ENCODE results near the gene AGAP3.

Gene AGAP3

DNA sequence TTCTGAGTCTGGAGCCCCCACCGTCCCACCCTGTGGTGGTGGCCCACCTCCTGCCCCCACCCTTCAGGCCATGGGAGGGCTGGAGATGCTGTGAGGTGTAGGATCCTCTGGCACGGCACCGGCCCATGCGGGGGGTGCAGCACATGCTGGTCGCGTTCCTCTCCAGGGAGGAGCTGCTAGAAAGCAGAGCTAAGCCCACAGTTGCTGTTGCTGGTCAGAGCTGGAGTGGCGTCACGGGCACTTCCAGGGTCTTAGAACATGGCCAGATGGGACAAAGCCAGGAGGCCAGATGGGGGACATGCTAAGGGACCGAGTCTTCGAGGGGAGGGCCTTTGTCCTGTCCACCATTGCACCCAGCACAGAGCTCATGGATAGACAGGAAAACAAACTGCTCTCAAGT lies 21.6 kb downstream of the AGAP3 start:
- DNase-seq: no peak

GRCh38 chr7:151109094-151110048 lies 23.1 kb downstream of the AGAP3 start:
- DNase-seq: no peak

GRCh38 chr7:151110236-151110940 lies 24.1 kb downstream of the AGAP3 start:
- no peak for DNase-seq

GRCh38 chr7:151110941-151111645 lies 24.8 kb downstream of the AGAP3 start:
- peak in 47 of 56 donors; percentile 17 to 83 (median 54) for DNase-seq

DNA sequence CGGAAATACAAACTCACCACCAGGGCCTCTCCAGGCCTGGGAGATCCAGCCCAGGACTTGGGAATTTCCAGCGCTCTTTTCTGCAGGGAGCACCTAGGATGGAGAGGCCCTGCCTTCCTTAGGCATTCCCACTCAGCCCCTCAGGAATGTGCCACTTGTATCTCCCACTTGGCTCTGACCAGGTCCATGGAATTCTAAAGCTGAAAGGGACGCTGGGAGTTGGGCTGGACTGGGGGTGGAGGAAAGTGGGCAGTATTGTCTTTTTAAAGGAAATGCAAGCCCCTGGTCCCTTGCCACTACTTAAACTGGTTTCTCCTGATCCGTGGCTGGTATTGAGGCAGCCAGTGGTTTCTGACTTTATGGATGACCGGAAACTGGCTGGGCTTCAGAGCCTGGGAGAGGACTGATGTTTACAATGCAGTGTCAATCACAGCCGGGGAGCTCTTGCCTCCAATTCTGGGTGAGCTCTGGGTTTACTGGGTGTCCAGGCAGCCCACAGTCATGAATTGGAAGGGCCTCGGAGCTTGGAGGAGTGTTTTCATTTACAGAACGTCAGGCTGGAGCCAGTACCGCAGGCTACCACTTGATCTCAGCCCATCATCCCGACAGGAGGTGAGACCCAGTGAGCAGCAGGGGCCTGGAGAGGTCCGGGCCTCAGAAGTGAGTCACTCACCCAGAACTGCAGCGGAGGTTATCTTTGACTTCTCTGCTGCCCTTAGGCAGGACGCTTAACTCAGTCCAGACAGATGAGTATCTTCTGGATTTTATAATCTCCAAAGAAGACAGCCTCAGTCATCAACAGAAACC lies 27.3 kb downstream of the AGAP3 start:
- DNase-seq: no peak

GRCh38 chr7:151114151-151115090 lies 28.1 kb downstream of the AGAP3 start:
- DNase-seq: no peak

DNA sequence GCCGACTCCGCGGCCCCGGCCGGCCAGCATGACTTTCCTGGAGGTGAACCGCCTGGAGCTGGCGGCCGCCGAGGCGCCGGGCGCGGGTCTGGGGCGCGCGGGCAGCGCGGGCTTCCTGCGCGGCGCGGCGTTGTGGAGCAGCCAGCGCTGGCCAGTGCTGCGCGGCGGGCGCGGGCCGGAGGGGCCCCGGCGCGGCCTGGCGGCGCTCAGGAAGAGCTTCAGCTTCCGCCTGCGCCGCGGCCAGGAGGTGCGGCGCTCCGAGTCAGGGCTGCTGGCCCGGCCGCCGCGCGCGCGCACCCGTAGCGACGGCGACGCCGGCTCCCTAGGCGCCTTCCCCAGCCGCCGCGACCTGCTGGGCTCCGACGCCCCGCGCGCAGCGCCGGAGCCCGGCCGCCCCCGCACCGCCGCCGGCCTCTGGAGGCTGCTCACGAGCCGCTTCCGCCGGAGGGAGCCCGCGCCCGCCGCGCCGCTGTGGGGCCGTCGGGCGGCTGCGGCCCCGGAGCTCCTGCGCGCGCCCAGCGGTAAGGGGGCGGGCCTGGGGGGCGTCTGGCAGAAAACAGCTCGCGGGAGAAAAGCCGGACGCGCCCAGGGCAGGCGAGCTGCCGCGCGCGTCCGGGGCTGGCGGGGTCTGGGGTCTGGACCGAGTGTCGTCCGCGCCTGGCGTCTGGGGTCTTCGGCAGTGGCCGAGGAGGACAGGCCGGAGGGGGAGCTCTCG lies 29.0 kb downstream of the AGAP3 start:
- DNase-seq: no peak

DNA sequence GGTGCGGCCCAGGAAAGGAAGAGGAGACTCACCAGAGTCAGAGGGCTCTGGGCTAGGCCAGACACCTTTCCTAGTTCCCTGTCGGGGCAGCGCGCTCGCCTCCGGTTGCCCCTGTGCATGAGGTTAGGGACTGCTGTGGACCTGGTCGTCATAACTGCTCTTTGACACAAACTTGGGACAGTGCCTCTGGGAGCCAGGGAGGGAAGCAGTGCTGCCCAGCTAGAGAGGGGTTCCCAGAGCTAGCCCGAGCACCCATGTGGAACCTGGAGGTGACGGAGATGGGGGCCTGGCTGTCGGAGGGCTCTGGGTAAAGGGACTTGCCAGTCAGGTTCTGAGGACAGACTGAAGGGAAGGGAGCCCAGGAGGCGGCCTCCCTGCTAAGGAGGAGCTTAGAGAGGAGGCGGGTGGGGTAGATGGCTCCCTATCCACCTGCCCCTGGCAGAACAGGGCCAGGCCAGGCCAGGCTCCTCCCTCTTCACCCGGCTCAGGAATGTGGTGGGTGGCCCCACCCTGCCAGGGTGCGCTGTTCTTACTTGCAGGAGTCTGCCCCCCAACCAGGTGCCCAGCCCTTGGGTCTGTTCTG lies 29.7 kb downstream of the AGAP3 start:
- DNase-seq: no peak

DNA sequence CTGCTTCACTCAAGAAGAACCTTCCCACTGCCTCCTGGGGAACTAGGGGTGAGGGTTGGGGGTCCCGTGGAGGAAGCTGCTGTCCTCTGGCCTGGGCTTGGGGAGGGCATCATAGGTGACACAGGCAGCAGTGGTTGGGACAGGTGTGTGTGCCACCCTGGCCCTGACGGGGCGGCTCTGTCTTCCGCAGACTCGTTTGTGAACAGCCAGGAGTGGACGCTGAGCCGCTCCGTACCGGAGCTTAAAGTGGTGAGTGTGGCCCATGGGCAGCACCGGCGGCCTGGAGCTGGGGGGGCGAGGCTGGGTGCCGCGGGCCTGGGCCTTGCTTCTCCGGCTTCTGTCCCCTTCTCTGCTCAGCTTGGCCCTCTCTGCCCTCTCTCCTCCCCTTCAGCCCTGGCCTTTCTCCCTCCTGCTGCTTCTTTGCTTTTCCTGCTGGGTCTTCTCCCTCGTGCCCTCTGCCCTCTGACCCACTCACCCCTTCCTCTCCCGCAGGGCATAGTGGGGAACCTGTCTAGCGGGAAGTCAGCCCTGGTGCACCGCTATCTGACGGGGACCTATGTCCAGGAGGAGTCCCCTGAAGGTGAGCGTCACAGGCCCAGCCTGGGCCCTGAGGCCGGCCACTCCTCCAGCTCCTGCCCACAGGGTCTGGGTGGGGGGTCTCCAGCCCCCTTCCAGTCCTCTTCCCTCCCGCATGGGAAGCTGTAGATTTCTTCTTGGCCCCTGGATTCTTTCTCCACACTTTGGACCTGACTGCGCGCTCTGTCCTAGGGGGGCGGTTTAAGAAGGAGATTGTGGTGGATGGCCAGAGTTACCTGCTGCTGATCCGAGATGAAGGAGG lies 30.5 kb downstream of the AGAP3 start:
- DNase-seq: no peak

DNA sequence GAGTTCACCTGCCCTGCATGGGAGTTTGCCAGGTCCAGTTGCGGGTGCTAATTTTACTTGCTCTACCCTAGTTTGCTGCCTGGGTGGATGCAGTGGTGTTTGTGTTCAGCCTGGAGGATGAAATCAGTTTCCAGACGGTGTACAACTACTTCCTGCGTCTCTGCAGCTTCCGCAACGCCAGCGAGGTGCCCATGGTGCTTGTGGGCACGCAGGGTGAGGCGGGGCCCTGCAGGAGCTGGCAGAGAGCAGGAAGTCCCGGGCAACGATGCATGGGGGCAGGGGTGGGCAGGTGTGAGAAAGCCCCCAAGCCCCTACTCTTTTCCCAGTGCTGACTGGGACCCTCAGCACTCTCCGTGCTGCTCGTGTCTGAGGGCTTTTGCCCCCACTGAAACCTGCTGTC lies 31.3 kb downstream of the AGAP3 start:
- DNase-seq: no peak

DNA sequence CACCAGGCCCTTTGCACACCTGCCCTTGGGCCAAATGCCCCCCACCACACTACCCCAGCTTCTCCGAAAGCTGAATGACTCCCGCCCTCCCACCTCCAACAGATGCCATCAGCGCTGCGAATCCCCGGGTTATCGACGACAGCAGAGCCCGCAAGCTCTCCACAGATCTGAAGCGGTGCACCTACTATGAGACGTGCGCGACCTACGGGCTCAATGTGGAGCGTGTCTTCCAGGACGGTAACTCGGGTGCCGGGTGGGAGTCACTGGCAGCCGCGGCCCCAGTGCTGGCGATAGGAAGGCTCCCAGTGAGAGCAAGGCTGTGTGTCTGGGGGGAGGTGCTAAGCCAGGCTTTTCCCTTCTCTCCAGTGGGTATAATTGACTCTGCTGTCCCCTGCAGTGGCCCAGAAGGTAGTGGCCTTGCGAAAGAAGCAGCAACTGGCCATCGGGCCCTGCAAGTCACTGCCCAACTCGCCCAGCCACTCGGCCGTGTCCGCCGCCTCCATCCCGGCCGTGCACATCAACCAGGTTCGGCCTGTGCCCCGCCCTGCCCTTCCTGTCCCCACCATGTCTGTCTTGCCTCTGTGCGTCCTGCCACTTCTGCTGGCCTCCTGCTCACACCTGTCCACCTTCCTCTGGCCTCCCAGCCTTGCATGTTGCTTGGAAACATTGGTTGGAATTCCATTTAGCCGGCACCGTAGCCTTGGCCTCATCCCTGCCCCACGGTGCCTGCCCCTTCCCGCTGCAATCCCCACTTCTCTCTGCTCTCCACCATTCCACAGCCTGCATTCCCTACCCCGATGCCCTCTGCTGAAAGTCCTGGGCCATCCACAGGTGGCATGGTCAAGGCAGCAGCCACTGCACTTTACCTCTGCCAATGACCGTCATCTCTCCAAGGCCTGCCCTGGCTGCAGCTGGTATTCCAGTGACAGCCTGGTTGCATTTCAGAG lies 32.1 kb downstream of the AGAP3 start:
- no peak for DNase-seq

DNA sequence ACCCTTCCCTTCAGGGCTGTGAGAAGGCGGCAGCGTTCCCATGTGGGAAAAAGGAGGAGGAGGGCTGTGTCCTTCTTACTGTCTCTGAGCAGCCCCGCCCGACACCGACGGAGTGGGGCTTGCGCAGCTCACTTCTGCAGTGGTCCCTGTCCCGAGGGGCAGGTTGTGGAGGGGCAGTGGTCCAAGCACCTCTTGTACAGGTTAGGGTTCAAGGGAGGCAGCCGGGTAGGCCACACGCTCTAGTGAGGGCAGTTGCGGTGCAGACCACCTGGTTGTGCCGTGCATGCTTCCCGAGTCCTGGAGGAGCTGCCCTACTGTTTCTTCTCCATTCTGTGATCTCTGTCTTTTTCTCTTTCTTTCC lies 32.8 kb downstream of the AGAP3 start:
- no peak for DNase-seq

DNA sequence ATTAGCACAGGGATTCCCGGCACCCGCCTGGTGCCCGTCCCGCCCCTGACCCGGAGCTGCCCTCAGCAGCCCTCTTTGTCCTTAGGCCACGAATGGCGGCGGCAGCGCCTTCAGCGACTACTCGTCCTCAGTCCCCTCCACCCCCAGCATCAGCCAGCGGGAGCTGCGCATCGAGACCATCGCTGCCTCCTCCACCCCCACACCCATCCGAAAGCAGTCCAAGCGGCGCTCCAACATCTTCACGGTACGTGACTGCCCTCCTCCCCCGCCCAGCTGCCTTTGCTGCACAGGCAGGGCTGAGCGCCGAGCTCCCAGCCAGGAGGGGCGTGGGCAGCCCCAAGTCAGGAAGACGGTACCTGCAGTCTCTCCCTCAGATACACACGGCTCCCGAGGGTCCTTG lies 33.6 kb downstream of the AGAP3 start:
- peak in 5 of 56 donors; percentile 8 to 39 (median 25) for DNase-seq

- DNase-seq: peak in 32 of 56 donors; percentile 6 to 73 (median 34)
Observed at GRCh38 chr7:151120896-151121295, 34.6 kb downstream of the AGAP3 start.

DNA sequence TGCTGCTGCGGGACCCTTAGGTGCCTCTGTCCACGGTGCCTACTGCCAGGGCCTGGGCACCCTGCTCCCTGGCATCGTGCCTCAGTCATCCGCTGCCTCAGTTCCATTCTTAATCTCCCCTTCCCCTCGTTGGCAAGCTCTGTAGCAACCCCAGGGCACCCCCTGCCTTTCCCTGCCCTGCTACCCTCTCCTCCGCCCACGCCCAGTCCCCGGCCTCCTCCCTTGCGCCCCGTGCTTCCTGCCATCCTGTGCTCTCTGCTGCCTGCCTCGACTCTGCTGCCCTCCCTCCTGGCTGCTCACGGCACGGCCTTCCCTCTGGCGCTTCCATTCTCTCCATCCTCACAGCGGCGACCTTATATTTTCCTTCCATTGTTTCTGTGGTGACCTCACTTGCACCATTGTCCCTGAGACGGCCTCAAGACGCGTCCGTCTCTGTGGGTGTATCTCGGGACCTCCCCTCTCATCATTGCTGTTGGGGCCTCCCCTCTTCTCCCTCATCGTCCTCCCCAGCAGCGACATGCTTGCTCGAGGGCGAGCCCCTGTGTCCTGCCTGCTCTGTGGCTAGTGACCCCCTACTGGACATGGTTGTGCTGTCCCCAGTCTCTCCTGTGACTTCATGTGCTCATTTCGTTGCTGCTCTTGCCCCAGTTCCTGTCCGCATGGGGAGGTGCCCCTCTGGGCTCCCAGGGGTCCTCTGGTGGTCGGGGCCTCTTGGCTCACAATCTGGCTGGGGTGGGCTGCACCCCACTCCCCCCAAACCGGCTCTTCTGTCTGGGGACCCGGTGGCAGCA lies 35.3 kb downstream of the AGAP3 start:
- no peak for DNase-seq

- no peak for DNase-seq
Observed at GRCh38 chr7:151122276-151122675, 36.0 kb downstream of the AGAP3 start.
